Left ventricle myocardium inferior (tissue), 1 donor: ENCODE results near the gene SCAI. TPM values are rescaled to one million over a fixed set of nuclear protein-coding genes. Genes with fewer than 3 reads are reported as not detected.

Experiments
- DNase-seq: peaks from one replicate; pipeline ENCODE4 v3.0.0-alpha.2; 2020
- H3K27ac ChIP-seq: fragments of 200-600 bp; replicated peaks from 2 replicates; pipeline ENCODE4 v1.8.0; 2021
- H3K27me3 ChIP-seq: fragments of 200-600 bp; 2 replicates; pipeline ENCODE4 v1.8.0; 2021; ENCODE audit warnings: low read depth
- H3K36me3 ChIP-seq: fragments of 200-600 bp; 2 replicates; pipeline ENCODE4 v1.8.0; 2021
- H3K4me1 ChIP-seq: fragments of 200-600 bp; 2 replicates; pipeline ENCODE4 v1.8.0; 2021
- H3K4me3 ChIP-seq: fragments of 200-600 bp; 2 replicates; pipeline ENCODE4 v1.8.0; 2021; ENCODE audit warnings: mild to moderate bottlenecking, moderate library complexity
- H3K9me3 ChIP-seq: fragments of 200-600 bp; replicated peaks from 2 replicates; pipeline ENCODE4 v1.8.0; 2021
- intact Hi-C: fragments of 100-400 bp; cut with micrococcal nuclease; formaldehyde crosslinking; loops from one replicate; pipeline ENCODE4 v1.11.0; 2022
- total RNA-seq: library from RNA; stranded (reverse); fragmentation: NEBNext Ultra II Directional; extraction: Animal tissue kit (Norgen Biotek cat#: 25700); gene quantifications from one replicate; pipeline ENCODE4 v1.2.1, GENCODE V29; 2021
- TF ChIP-seq, protein P1 (sequence below): fragments of 200-600 bp; IDR thresholded peaks from 2 replicates; pipeline ENCODE4 v1.8.0; 2021; ENCODE audit warnings: antibody characterized with exemption, mild to moderate bottlenecking, borderline replicate concordance
- donor health status: DM: no; HTN: yes; CAD: no; lungs with severe emphysema.

Gene SCAI
- total RNA-seq, 1 donor from 2014 or later, result 2.7 TPM

DNA sequence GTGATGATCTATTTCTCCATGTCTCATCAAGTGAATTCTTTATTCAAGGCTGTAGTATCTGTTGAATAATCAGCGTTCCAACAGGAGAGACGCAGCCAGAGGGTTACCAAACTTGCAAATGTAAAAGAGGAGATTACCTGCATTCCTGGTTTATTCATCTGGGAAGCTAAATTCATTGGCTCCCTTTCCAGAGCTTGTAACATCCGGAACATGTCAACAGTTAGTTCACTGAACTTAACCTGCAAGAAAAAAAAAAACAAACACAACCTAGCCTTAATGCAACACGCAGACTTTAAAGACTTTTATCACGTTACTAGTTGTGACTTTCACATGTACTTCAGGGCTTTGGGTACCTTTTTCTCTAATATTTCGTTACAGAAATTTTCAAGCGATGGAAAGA is 140.0 kb downstream of the SCAI start:
- intact Hi-C loops, result no loop called here
- TF ChIP-seq, protein P1, sequence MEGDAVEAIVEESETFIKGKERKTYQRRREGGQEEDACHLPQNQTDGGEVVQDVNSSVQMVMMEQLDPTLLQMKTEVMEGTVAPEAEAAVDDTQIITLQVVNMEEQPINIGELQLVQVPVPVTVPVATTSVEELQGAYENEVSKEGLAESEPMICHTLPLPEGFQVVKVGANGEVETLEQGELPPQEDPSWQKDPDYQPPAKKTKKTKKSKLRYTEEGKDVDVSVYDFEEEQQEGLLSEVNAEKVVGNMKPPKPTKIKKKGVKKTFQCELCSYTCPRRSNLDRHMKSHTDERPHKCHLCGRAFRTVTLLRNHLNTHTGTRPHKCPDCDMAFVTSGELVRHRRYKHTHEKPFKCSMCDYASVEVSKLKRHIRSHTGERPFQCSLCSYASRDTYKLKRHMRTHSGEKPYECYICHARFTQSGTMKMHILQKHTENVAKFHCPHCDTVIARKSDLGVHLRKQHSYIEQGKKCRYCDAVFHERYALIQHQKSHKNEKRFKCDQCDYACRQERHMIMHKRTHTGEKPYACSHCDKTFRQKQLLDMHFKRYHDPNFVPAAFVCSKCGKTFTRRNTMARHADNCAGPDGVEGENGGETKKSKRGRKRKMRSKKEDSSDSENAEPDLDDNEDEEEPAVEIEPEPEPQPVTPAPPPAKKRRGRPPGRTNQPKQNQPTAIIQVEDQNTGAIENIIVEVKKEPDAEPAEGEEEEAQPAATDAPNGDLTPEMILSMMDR, result no peak
- no peak overlapping the region for H3K4me3 ChIP-seq
- H3K4me1 ChIP-seq, result no peaks in the 10 kb centered on the region
- no peaks in the 10 kb centered on the region for H3K9me3 ChIP-seq
- no peak for DNase-seq
- H3K27me3 ChIP-seq, result no peaks in the 10 kb centered on the region
- no peak overlapping the region for H3K27ac ChIP-seq
- peaks cover 25% of the 10 kb centered on the region for H3K36me3 ChIP-seq

DNA sequence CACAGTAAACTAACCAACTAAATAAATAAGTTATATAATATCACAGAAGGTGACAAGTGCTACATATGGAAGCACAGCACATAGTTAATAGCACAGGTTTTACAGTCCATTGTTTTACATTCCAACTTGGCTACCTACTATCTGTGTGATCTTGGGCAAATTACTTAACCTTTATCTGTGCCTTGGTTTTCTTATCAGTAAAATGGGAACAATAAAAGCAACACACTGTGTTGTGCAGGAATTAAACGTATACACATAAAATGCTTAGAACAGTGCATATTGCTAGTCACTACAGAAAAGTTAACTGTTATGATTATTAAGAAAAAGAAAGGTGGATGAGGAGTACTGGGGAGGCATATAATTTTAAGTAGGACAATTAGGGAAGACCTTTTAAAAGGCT is 159.6 kb downstream of the SCAI start:
- Histone ChIP-seq H3K36me3 (peaks cover 17% of the 10 kb centered on the region), H3K27ac (no peak overlapping the region), H3K4me3 (no peak overlapping the region), H3K9me3 (no peaks in the 10 kb centered on the region), H3K27me3 (no peaks in the 10 kb centered on the region), H3K4me1 (no peaks in the 10 kb centered on the region)
- TF ChIP-seq, protein P1, result no peak
- no peak for DNase-seq
- intact Hi-C loops, result no loop called here

DNA sequence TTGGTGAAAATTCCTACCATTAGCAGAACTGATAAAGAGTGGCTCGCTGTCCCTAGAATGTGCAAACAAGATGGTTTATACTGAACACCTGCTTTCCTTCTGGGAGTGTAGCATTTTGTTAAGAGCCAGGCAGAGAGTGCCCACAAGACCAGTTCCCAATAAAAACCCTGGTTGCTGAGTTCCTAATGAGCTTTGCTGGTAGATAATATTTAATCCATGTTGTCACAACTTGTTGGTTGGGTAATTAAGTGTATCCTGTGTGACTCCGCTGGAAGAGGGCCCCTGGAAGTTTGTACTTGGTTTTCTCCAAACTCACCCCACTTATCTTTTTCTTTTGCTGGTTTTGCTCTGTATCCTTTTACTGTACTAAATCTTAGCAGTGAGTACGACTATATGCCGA is 162.9 kb downstream of the SCAI start:
- Histone ChIP-seq H3K27me3 (no peaks in the 10 kb centered on the region), H3K9me3 (no peaks in the 10 kb centered on the region), H3K27ac (no peak overlapping the region), H3K4me3 (no peak overlapping the region), H3K4me1 (no peaks in the 10 kb centered on the region), H3K36me3 (peaks cover 16% of the 10 kb centered on the region)
- intact Hi-C loops, result no loop called here
- no peak for DNase-seq
- TF ChIP-seq, protein P1, result no peak

DNA sequence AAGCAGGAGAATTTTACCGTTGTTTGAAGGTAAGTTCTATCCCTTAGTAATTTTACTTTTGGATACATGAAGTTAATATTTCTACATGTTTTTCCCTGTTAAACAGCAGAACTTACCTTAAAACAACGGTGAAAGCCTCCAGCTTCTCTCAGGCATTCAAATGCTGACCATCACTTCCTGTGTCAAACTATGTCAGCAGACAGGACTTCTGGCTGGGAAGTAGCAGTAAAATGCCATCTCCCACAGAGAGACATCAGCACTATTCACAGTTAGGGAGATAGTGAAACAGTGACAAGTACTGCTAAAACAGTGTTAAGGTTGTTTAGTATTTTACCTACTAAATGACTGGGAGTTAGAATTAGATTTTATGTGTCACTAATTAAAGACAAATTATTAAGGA is 168.2 kb downstream of the SCAI start:
- H3K4me1 ChIP-seq, result no peaks in the 10 kb centered on the region
- DNase-seq, result no peak
- H3K4me3 ChIP-seq, result no peak overlapping the region
- TF ChIP-seq, protein P1, result no peak
- no peaks in the 10 kb centered on the region for H3K27me3 ChIP-seq
- no peak overlapping the region for H3K27ac ChIP-seq
- peaks cover 9% of the 10 kb centered on the region for H3K36me3 ChIP-seq
- H3K9me3 ChIP-seq, result no peaks in the 10 kb centered on the region
- intact Hi-C loops, result no loop called here

DNA sequence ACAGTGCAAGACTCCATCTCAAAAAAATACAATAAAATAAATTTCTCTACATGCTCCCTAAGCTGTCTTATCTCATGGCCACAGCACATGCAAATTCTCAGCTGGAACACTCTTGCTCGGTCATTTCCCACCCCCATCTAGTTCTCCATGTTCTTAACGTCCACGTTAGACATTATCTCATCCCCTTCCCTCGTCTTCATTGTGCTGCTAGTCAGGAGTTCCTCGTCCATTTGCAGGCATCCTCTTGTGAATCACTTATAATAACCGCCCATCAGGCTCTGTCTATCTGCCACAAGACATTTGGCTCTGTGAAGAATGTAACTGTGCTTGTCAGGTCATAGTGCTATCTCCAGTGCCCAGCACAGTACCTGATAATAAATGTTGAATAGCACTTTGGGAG is 169.5 kb downstream of the SCAI start:
- TF ChIP-seq, protein P1, result no peak
- no peak for DNase-seq
- Histone ChIP-seq H3K36me3 (peaks cover 17% of the 10 kb centered on the region), H3K4me3 (no peak overlapping the region), H3K9me3 (no peaks in the 10 kb centered on the region), H3K27ac (no peak overlapping the region), H3K27me3 (no peaks in the 10 kb centered on the region), H3K4me1 (no peaks in the 10 kb centered on the region)
- intact Hi-C loops, result no loop called here

DNA sequence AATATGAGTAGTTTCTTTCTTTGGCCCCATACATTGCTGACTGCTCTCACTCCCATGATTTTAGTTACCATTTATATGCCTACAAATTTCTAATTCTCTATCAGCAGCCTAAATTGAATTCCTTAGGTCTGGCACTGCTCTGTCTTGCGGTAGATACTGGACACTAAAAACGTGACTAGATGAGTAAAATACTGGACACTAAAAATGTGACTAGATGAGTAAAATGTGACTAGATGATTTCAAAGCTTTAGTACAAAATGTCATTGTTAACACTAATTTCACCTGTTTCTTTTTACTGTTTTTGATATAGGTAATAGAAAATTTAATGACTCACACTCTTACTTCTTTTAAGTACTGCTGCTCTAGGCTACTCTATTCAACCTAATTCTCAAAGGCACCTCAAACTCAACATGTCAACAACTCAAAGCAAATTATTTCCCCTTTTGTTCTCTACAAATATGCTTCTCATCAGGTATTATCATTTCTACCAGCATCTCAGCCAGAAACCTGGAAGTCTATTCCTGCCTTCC is 171.0 kb downstream of the SCAI start:
- Histone ChIP-seq H3K4me1 (no peaks in the 10 kb centered on the region), H3K4me3 (no peak overlapping the region), H3K27me3 (no peaks in the 10 kb centered on the region), H3K9me3 (no peaks in the 10 kb centered on the region), H3K27ac (no peak overlapping the region), H3K36me3 (peaks cover 31% of the 10 kb centered on the region)
- intact Hi-C loops, result no loop called here
- DNase-seq, result no peak
- TF ChIP-seq, protein P1, result no peak
